ENCODE measurements around the gene RNF144A. TPM values are rescaled to one million over a fixed set of nuclear protein-coding genes. Genes with fewer than 3 reads are reported as not detected.
"Not testable (repeated sequence)": the region's sequence is repeated elsewhere in the genome, so short reads cannot be mapped to it uniquely, and the experiment has no call there.

RNF144A gene
- polyA plus RNA-seq, 1 of the 3 experiments (the other 2 are of a cell fraction): 15.6 TPM

- no peak overlapping the region for H3K27ac ChIP-seq (ENCODE audit: low read depth in 2 of 2, low read length in 1 of 2)
- no peaks in the 10 kb centered on the region; a peak in 1 of 4 replicates for H3K4me1 ChIP-seq (ENCODE audit: control insufficient read depth in 1 of 2, insufficient read depth in 2 of 2, low read depth in 1 of 2, low read length in 1 of 2)
- H3K27me3 ChIP-seq (ENCODE audit: insufficient read depth): no peaks in the 10 kb centered on the region
- CTCF ChIA-PET: interaction anchor here (0.6 to 6.9 kb wide), 13 partner anchors 8 to 1833 kb away, joined by 3 to 177 read pairs (median 5); partner anchors contain the start of genes CMPK2 and RNF144A
- no peaks in the 10 kb centered on the region for H3K9me3 ChIP-seq
- no peaks in the 10 kb centered on the region for H3K36me3 ChIP-seq (replicated peaks in 1 of 2; ENCODE audit: control insufficient read depth in 1 of 2, insufficient read depth in 2 of 2, low read length in 1 of 2)
- no peaks in the 10 kb centered on the region for H3F3A ChIP-seq (replicated peaks; ENCODE audit: insufficient read depth)
- H4K20me1 ChIP-seq (ENCODE audit: insufficient read depth): no peaks in the 10 kb centered on the region
- no peak for DNase-seq
- POLR2A ChIA-PET: no interaction called here
- no peak overlapping the region for H3K9ac ChIP-seq
- no peak overlapping the region for H3K4me3 ChIP-seq (ENCODE audit: low read depth in 2 of 2, low read length in 1 of 2)
- H3K79me2 ChIP-seq (ENCODE audit: insufficient read depth): no peaks in the 10 kb centered on the region
- no peak overlapping the region for H3K4me2 ChIP-seq
- H3K9me2 ChIP-seq: no peaks in the 10 kb centered on the region
- TF ChIP-seq POLR2AphosphoS5 (IDR thresholded peaks at IDR 0.05; ENCODE audit: low read depth, low read length): no peak
- TF ChIP-seq MAX (IDR thresholded peaks at IDR 0.05; ENCODE audit: low read depth): no peak
- H2AFZ ChIP-seq (ENCODE audit: low read depth): no peak overlapping the region
- WGBS (ENCODE audit: low lambda C conversion rate): 57% methylated on average over 2 of the region's 2 CpGs
Observed at GRCh38 chr2:6893876-6894482, 23.2 kb upstream of the RNF144A start.

- POLR2A ChIA-PET: interaction anchor here (1.5 kb wide), 1 partner anchor 137 kb away, joined by 5 read pairs; no protein-coding TSS in a partner anchor
- Histone ChIP-seq H4K20me1 (ENCODE audit: insufficient read depth) (no peaks in the 10 kb centered on the region), H3K27me3 (ENCODE audit: insufficient read depth) (no peaks in the 10 kb centered on the region), H2AFZ (ENCODE audit: low read depth) (no peak overlapping the region), H3K4me2 (no peak overlapping the region), H3K4me1 (ENCODE audit: control insufficient read depth in 1 of 2, insufficient read depth in 2 of 2, low read depth in 1 of 2, low read length in 1 of 2) (no peaks in the 10 kb centered on the region; a peak in 1 of 4 replicates), H3F3A (replicated peaks; ENCODE audit: insufficient read depth) (no peaks in the 10 kb centered on the region), H3K36me3 (replicated peaks in 1 of 2; ENCODE audit: control insufficient read depth in 1 of 2, insufficient read depth in 2 of 2, low read length in 1 of 2) (no peaks in the 10 kb centered on the region), H3K9me2 (no peaks in the 10 kb centered on the region), H3K4me3 (ENCODE audit: low read depth in 2 of 2, low read length in 1 of 2) (no peak overlapping the region; a peak in 1 of 4 replicates), H3K79me2 (ENCODE audit: insufficient read depth) (no peaks in the 10 kb centered on the region), H3K9me3 (no peaks in the 10 kb centered on the region), H3K27ac (ENCODE audit: low read depth in 2 of 2, low read length in 1 of 2) (no peak overlapping the region), H3K9ac (no peak overlapping the region)
- peak; percentile 52 for DNase-seq
- CTCF ChIA-PET: interaction anchor here (0.7 to 6.9 kb wide), 54 partner anchors 10 to 973 kb away, joined by 3 to 177 read pairs (median 5); partner anchors contain the start of genes CMPK2, RNF144A and RSAD2
- peak; percentile 55; the same call in 1 of the 2 replicates for TF ChIP-seq RFX5 (IDR thresholded peaks at IDR 0.05; ENCODE audit: low read length)
- 0 out of 2 replicates have a peak, but pooled peaks have one; percentile 7 for TF ChIP-seq NRF1 (IDR thresholded peaks at IDR 0.05; ENCODE audit: low read depth, low read length)
- no peak for TF ChIP-seq ELF1 (IDR thresholded peaks at IDR 0.05)
- TF ChIP-seq SMC3 (IDR thresholded peaks at IDR 0.05; ENCODE audit: low read depth, low read length): peak; percentile 88
- TF ChIP-seq JUND (IDR thresholded peaks at IDR 0.05): no peak
- TF ChIP-seq FOXJ3 (CRISPR knock-in tag; IDR thresholded peaks at IDR 0.05): no peak
- peak; percentile 97 for TF ChIP-seq RAD21 (IDR thresholded peaks at IDR 0.05; ENCODE audit: low read length)
- TF ChIP-seq FOSL2 (IDR thresholded peaks at IDR 0.05; ENCODE audit: borderline replicate concordance, low read depth): no peak
- TF ChIP-seq GABPA (IDR thresholded peaks at IDR 0.05; ENCODE audit: low read depth): no peak
- no peak for TF ChIP-seq REST (IDR thresholded peaks at IDR 0.05; ENCODE audit: low read depth, low read length)
- TF ChIP-seq RXRA (IDR thresholded peaks at IDR 0.05; ENCODE audit: borderline replicate concordance, low read depth): no peak
- TF ChIP-seq CTCF (IDR thresholded peaks at IDR 0.05): peak; percentile 90
- no peak for TF ChIP-seq FOXM1 (IDR thresholded peaks at IDR 0.05; ENCODE audit: low read depth)
- TF ChIP-seq EZH2phosphoT487 (IDR thresholded peaks at IDR 0.05; ENCODE audit: borderline replicate concordance, low read depth): no peak
- WGBS (ENCODE audit: low lambda C conversion rate): 70% methylated on average over 5 of the region's 5 CpGs
Observed at GRCh38 chr2:6896930-6897759, 20.1 kb upstream of the RNF144A start.

GRCh38 chr2:6902581-6902980, 14.6 kb upstream of the RNF144A start:
- H3K9me3 ChIP-seq; DNase-seq; H2AFZ ChIP-seq (ENCODE audit: low read depth); H3K27me3 ChIP-seq (ENCODE audit: insufficient read depth); H3K4me3 ChIP-seq (ENCODE audit: low read depth in 2 of 2, low read length in 1 of 2); H3K79me2 ChIP-seq (ENCODE audit: insufficient read depth); POLR2A ChIA-PET; H3K4me1 ChIP-seq (ENCODE audit: control insufficient read depth in 1 of 2, insufficient read depth in 2 of 2, low read depth in 1 of 2, low read length in 1 of 2); H3K4me2 ChIP-seq; H3K9me2 ChIP-seq; H3K36me3 ChIP-seq (replicated peaks in 1 of 2; ENCODE audit: control insufficient read depth in 1 of 2, insufficient read depth in 2 of 2, low read length in 1 of 2); H3K27ac ChIP-seq (ENCODE audit: low read depth in 2 of 2, low read length in 1 of 2); H3F3A ChIP-seq (replicated peaks; ENCODE audit: insufficient read depth); H4K20me1 ChIP-seq (ENCODE audit: insufficient read depth); H3K9ac ChIP-seq: not testable (repeated sequence)
- 63% methylated on average over 2 of the region's 2 CpGs for WGBS (ENCODE audit: low lambda C conversion rate)
- CTCF ChIA-PET: interaction anchor here (0.6 to 3.3 kb wide), 4 partner anchors 14 to 142 kb away, joined by 3 to 15 read pairs (median 5); partner anchors contain the start of gene RNF144A
